Measurements from ENCODE around the gene ADAM22. TPM values are rescaled to one million over a fixed set of nuclear protein-coding genes. Genes with fewer than 3 reads are reported as not detected.

The ADAM22 gene
- total and polyA plus RNA-seq, 2 of the 4 experiments (the other 2 are of a cell fraction) = 0.03 to 0.18 TPM

- no peak overlapping the region for H3K23ac ChIP-seq (ENCODE audit: low read depth, low read length)
- no peak overlapping the region for H2AK9ac ChIP-seq (replicated peaks; ENCODE audit: low read depth, low read length, poor library complexity)
- CTCF ChIA-PET = no interaction called here
- no peak overlapping the region for H3K14ac ChIP-seq (replicated peaks; ENCODE audit: low read depth, low read length)
- H4K20me1 ChIP-seq (ENCODE audit: insufficient read depth, low read length) = no peaks in the 10 kb centered on the region
- BruUV-seq (replicated peaks) = no TSS peak
- H3K4me1 ChIP-seq (ENCODE audit: control insufficient read depth, insufficient read depth, low read length) = no peaks in the 10 kb centered on the region
- POLR2A ChIA-PET (ENCODE audit: unreplicated experiment) = no interaction called here
- no peak overlapping the region for H2AFZ ChIP-seq (replicated peaks; ENCODE audit: low read length, poor library complexity)
- dilution Hi-C loops (cut with HindIII; ENCODE audit: low sequenced_read_pairs, unreplicated experiment) = no loop called here
- no peak overlapping the region for H3K56ac ChIP-seq (ENCODE audit: extremely low read depth, insufficient read depth, low read length)
- no peak overlapping the region for H2BK120ac ChIP-seq (ENCODE audit: low read depth, low read length)
- no peak overlapping the region for H4K8ac ChIP-seq (ENCODE audit: low read depth in 2 of 2, low read length in 2 of 2)
- H3K27me3 ChIP-seq (ENCODE audit: control insufficient read depth, insufficient read depth, low read length) = no peaks in the 10 kb centered on the region
- no peak overlapping the region for H3K4me3 ChIP-seq (ENCODE audit: insufficient read depth, low read depth, low read length)
- H3K18ac ChIP-seq (ENCODE audit: low read depth, low read length) = no peak overlapping the region
- TF ChIP-seq POLR2A (IDR thresholded peaks at IDR 0.05; ENCODE audit: low read depth, low read length) (no peak), CHD1 (IDR thresholded peaks at IDR 0.05; ENCODE audit: low read depth, low read length) (no peak), RCOR1 (IDR thresholded peaks at IDR 0.05; ENCODE audit: insufficient replicate concordance, low read length) (no peak), RFX5 (IDR thresholded peaks at IDR 0.05; ENCODE audit: low read depth, low read length) (no peak), CTCF (conservative IDR thresholded peaks at IDR 0.05; ENCODE audit: low read depth, low read length) (no peak), MAZ (IDR thresholded peaks at IDR 0.05; ENCODE audit: borderline replicate concordance, low read depth, low read length) (no peak), BHLHE40 (IDR thresholded peaks at IDR 0.05; ENCODE audit: low read depth, low read length) (no peak), NFE2L2 (IDR thresholded peaks at IDR 0.05; ENCODE audit: low read depth, low read length) (no peak), CEBPB (IDR thresholded peaks at IDR 0.05; ENCODE audit: low read depth, low read length) (no peak), MAFK (IDR thresholded peaks at IDR 0.05; ENCODE audit: low read depth, low read length) (no peak), MXI1 (IDR thresholded peaks at IDR 0.05; ENCODE audit: borderline replicate concordance, low read depth, low read length) (no peak), ELK1 (IDR thresholded peaks at IDR 0.05; ENCODE audit: borderline replicate concordance, low read depth, low read length) (no peak), SMC3 (IDR thresholded peaks at IDR 0.05; ENCODE audit: low read depth, low read length) (no peak), RAD21 (IDR thresholded peaks at IDR 0.05; ENCODE audit: low read length) (no peak), USF2 (IDR thresholded peaks at IDR 0.05; ENCODE audit: low read depth, low read length) (no peak), FOS (IDR thresholded peaks at IDR 0.05; ENCODE audit: low read depth, low read length) (no peak)
- H3K27ac ChIP-seq (ENCODE audit: insufficient read depth, low read length) = no peak overlapping the region
- H4K91ac ChIP-seq (ENCODE audit: insufficient read depth, low read depth, low read length) = no peak overlapping the region
- DNase-seq = no peak
- no peaks in the 10 kb centered on the region for H3K9me3 ChIP-seq (ENCODE audit: control insufficient read depth, insufficient read depth, low read length)
- no peaks in the 10 kb centered on the region for H3K79me1 ChIP-seq (ENCODE audit: low read depth in 1 of 2, low read length in 2 of 2)
- intact Hi-C loops (cut with micrococcal nuclease) = no loop called here
- H4K5ac ChIP-seq (ENCODE audit: low read depth, low read length) = no peak overlapping the region
- H2BK15ac ChIP-seq (ENCODE audit: low read depth, low read length) = no peak overlapping the region
- H2BK20ac ChIP-seq (ENCODE audit: low read depth, low read length) = no peak overlapping the region
- ATAC-seq (ENCODE audit: low read depth) = no peak
- H3K9ac ChIP-seq (ENCODE audit: low read depth, low read length) = no peak overlapping the region
- H2AK5ac ChIP-seq (ENCODE audit: low read depth, low read length) = no peak overlapping the region
- H2BK5ac ChIP-seq (ENCODE audit: low read depth, low read length, poor library complexity, severe bottlenecking) = no peak overlapping the region
- WGBS, 2 experiments (ENCODE audit: extremely low coverage in 2 of 2, insufficient read length in 1 of 2) = no CpG with 5 or more reads among the region's 3 CpGs
- in situ Hi-C loops (cut with MboI; ENCODE audit: low sequenced_read_pairs) = no loop called here
- no peaks in the 10 kb centered on the region for H3K36me3 ChIP-seq (ENCODE audit: control insufficient read depth, insufficient read depth, low read length)
- H3K4me2 ChIP-seq (ENCODE audit: low read depth, low read length) = no peak overlapping the region
- H3K9me1 ChIP-seq (ENCODE audit: insufficient read depth, low read length) = no peaks in the 10 kb centered on the region
- H3K4ac ChIP-seq (ENCODE audit: low read depth, low read length) = no peak overlapping the region
Measured at GRCh38 chr7:88013981-88014380, 79.9 kb downstream of the ADAM22 start.

Measured in IMR-90 (cell line).